ENCODE data around the gene GMIP.
A peak's percentile ranks its signal among the peaks of the same experiment; 100 is the strongest.
"Not testable (repeated sequence)": the region's sequence is repeated elsewhere in the genome, so short reads cannot be mapped to it uniquely, and the experiment has no call there.

The GMIP gene, protein sequence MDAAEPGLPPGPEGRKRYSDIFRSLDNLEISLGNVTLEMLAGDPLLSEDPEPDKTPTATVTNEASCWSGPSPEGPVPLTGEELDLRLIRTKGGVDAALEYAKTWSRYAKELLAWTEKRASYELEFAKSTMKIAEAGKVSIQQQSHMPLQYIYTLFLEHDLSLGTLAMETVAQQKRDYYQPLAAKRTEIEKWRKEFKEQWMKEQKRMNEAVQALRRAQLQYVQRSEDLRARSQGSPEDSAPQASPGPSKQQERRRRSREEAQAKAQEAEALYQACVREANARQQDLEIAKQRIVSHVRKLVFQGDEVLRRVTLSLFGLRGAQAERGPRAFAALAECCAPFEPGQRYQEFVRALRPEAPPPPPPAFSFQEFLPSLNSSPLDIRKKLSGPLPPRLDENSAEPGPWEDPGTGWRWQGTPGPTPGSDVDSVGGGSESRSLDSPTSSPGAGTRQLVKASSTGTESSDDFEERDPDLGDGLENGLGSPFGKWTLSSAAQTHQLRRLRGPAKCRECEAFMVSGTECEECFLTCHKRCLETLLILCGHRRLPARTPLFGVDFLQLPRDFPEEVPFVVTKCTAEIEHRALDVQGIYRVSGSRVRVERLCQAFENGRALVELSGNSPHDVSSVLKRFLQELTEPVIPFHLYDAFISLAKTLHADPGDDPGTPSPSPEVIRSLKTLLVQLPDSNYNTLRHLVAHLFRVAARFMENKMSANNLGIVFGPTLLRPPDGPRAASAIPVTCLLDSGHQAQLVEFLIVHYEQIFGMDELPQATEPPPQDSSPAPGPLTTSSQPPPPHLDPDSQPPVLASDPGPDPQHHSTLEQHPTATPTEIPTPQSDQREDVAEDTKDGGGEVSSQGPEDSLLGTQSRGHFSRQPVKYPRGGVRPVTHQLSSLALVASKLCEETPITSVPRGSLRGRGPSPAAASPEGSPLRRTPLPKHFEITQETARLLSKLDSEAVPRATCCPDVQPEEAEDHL

GRCh38 chr19:19643158-19644053 is at the start of gene GMIP:
Gene GMIP, minus strand, starts transcription at chr19:19643657. Its CDS starts 128 bp downstream, at chr19:19643529.
- DNase-seq: peak; percentile 83 to 86

DNA sequence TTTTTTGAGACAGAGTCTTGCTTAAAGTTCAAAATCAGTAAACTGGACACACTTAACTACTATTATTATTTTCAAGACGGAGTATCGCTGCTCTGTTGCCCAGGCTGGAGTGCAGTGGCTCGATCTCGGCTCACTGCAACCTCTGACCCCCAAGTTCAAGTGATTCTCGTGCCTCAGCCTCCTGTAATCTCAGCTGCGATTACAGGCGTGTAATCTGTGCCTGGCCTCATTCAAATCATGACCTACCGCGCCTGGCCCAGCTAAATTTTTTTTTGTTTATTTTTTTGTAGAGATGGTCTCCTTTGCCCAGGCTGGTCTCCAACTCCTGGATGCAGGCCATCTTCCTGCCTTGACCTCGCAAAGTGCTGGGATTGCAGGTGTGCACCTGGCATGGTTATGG is 48.2 kb upstream of the GMIP start:
- no peak for DNase-seq

- DNase-seq: not testable (repeated sequence)
These were observed 45.6 kb upstream of the GMIP start for GRCh38 chr19:19689023-19689422.

DNA sequence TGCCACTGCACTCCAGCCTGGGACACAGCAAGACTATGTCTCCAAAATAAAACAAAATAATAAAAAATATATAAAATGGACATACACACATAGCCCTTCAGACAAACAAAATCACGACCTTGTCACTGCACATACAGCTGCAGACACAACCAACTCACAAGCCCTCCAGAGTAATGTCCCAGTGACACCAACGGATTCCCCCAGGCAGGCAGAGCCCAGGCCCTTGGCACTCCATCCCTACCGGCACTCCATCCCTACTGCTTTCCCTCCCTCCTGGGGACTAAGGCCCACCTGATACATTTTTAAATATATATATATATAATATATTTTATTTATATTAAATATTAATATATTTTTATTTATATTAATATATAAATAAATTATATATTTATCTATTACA is 43.6 kb upstream of the GMIP start:
- DNase-seq: no peak

GRCh38 chr19:19686580-19686979 is 43.1 kb upstream of the GMIP start:
- DNase-seq: no peak

DNA sequence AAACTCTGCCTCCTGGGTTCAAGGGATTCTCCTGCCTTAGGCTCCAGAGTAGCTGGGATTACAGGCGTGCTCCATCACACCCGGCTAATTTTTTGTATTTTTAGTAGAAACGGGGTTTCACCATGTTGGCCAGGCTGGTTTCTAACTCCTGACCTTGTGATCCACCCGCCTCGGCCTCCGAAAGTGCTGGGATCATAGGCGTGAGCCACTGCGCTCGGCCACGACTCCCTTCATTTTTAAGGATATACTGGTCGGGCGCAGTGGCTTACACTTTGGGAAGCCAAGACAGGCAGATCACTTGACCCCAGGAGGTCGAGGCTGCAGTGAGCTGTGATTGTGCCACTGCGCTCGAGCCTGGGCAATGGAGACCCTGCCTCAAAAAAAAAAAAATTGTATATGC is 42.7 kb upstream of the GMIP start:
- DNase-seq: not testable (repeated sequence)

DNA sequence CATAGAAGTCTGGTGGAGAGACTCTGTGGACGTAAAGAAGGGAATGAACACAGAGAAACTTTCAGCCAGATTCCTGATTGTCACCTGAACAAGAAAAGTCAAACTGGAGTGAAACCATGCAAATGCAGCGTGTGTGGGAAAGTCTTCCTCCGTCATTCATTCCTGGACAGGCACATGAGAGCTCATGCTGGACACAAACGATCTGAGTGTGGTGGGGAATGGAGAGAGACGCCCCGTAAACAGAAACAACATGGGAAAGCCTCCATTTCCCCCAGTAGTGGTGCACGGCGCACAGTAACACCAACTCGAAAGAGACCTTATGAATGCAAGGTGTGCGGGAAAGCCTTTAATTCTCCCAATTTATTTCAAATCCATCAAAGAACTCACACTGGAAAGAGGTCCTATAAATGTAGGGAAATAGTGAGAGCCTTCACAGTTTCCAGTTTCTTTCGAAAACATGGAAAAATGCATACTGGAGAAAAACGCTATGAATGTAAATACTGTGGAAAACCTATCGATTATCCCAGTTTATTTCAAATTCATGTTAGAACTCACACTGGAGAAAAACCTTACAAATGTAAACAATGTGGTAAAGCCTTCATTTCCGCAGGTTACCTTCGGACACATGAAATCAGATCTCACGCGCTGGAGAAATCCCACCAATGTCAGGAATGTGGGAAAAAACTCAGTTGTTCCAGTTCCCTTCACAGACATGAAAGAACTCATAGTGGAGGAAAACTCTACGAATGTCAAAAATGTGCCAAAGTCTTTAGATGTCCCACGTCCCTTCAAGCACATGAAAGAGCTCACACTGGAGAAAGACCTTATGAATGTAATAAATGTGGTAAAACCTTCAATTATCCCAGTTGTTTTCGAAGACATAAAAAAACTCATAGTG is 36.0 kb upstream of the GMIP start:
- no peak for DNase-seq

GRCh38 chr19:19677579-19677978 is 34.1 kb upstream of the GMIP start:
- DNase-seq: no peak

DNA sequence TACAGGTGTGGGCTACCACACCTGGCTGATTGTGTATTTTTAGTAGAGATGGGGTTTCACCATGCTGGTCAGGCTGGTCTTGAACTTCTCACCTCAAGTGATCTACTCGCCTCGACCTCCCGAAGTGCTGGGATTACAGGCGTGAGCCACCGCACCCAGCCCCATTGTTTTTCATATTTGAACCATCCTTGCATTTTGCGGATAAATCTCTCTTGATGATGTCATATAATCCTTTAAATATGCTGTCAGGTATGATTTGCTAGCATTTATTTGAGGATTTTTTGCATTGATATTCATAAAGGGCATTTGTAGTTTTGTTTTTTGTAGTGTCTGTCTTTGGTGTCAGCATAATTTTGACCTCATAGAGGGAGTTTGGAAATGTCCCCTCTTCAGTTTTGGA is 30.9 kb upstream of the GMIP start:
- no peak for DNase-seq

GRCh38 chr19:19672816-19673215 is 29.4 kb upstream of the GMIP start:
- no peak for DNase-seq

GRCh38 chr19:19670070-19670551 is 26.7 kb upstream of the GMIP start:
- DNase-seq: no peak

GRCh38 chr19:19668230-19669012 is 25.0 kb upstream of the GMIP start, which contains the start of gene ZNF101:
Gene ZNF101, plus strand, starts transcription at chr19:19668839. Its CDS starts 125 bp downstream, at chr19:19668964.
- DNase-seq: peak; percentile 91 to 93

GRCh38 chr19:19665420-19665948 is 22.0 kb upstream of the GMIP start:
- not testable (repeated sequence) for DNase-seq

DNA sequence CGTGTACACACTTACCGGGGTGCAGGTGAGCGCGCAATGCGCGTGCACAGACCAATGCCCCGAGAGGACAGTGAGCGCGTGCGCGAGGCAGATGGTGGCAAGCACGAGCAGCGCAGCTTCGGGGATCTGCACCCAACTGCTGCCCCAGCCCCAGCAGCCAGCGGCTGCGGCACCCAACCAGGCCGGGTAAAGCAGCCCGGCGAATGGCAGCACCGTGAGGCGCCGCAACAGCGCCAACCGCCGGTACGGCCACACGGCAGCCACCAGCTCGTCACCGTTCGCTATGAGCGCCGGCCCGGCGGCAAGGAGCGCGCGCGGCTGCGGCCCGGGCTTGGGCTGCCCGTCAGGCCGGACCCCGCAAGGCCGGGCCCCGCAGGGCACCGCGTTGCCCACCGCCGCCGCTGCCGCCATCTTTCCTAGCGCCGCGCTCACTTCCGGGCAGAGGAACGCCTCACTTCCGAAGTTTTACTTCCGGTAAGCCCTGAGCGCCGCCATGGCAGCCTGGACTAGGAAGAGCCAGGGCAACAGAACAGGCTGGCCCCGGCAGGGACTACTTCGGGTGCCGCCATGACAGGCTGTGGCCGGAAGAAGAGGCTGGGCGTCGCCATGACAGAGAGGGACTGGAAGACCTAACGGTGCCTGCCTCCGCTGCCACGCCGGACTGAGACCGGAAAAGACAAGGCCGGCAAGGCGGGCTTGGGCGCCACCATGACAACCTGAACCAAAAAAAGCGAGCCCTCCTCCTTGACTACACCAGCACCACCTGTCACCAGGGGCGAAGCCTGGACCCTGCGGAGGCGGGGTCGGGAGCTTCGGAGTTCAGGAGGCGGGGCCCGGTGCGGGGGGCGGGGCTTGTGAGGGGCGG is 20.0 kb upstream of the GMIP start, which contains the start of gene ATP13A1:
TSS of gene ATP13A1 (minus strand) at position 421 of the 865 bp plus-strand sequence. CDS start at position 411, 10 bp downstream.
- DNase-seq: peak; percentile 84 to 85

- peak in 1 of 2 donors; percentile 19 for DNase-seq
These were observed 19.4 kb upstream of the GMIP start for GRCh38 chr19:19662871-19663255.

DNA sequence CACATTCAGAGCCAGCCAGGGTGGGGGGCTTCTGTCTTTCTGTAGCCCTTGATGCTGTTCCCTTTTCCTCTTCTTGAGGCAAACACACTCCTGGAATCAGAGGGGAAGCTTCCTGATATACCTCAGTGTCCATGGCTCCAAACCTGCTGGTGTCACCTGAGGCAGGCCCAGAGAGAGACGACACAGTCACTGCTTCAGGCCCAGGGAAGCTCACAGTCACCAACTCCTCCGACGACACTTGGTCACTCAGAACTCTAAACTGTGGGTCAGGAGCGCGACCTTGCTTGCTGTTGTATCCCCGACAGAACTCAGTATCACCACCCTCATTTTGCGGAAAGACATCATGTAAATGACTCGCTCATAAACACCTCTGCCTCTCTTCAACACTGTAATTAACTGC is 18.9 kb upstream of the GMIP start:
- no peak for DNase-seq

DNA sequence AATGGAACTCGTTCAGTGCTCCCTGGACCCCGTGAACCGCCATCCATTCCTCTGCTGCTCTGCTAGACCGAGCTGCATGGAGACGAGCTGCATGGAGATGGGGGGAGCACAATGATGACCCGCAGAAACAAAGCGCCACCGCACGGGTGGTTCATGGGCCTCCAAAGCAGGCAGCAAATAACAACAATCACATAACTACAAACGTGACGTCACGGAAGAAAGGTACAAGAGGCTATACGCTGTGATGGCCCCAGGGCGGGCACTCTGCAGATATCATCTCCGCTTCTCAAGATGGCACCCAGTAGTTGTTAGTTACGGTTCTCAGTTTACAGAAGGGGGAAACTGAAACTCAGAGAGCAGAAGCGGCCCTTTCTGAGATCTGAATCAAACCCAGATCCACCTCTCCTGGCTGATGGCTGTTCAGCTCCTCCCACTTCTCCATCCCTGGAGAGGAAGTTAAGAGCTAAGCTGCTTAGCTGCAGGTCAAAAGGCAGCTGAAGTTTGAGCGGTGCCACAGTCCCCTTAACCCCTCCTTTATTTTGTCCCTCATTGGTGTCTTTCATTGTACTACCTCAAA is 18.3 kb upstream of the GMIP start:
- DNase-seq: peak in 1 of 2 donors; percentile 34

DNA sequence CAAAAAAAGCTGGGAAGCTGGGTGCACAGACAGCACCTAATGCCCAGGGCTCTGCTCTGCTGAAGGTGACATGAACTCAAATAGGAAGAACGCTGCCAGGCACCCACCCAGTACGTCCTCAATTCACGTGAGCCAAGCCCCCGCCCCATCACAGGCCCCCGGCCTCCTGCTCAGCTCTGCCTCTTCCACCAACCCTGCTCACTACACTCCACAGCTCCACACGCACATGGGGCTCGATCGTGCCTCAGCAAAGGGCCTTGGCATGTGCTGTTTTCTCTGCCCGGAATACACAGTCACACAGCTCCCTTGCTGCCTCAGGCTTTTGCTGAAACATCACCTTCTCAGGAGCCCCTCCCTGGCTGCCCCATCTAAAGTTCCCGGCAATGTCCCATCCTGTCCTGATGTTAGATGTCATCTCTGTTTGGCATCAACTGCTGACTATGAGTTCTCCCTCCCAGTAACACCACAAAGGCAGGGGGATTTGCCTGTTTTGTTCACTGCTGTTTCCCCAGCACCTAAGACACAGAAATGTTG is 17.8 kb upstream of the GMIP start:
- no peak for DNase-seq
